ENCODE data around the gene KCNQ5.

GRCh38 chr6:72916906-72917305, 295.0 kb downstream of the KCNQ5 start:
- no peak for TF ChIP-seq POLR2AphosphoS5 (IDR thresholded peaks at IDR 0.05; ENCODE audit: low read depth, low read length)
- TF ChIP-seq REST (IDR thresholded peaks at IDR 0.05; ENCODE audit: low read depth) = no peak
- TF ChIP-seq ZBTB33 (IDR thresholded peaks at IDR 0.05; ENCODE audit: extremely low read depth, insufficient replicate concordance, low read length) = no peak
- TF ChIP-seq EZH2 (IDR thresholded peaks at IDR 0.05) = no peak
- no peak for TF ChIP-seq POLR2A (IDR thresholded peaks at IDR 0.05; ENCODE audit: borderline replicate concordance, extremely low read depth, insufficient read depth, insufficient read length)
- TF ChIP-seq CTCF (IDR thresholded peaks at IDR 0.05 in 2 of 3, conservative IDR thresholded peaks at IDR 0.05 in 1 of 3; ENCODE audit: borderline replicate concordance in 1 of 3, insufficient read depth in 1 of 3, low read depth in 2 of 3, low read length in 2 of 3) = no peak
- TF ChIP-seq SIN3A (IDR thresholded peaks at IDR 0.05; ENCODE audit: low read depth) = no peak
- TF ChIP-seq YY1 (IDR thresholded peaks at IDR 0.05; ENCODE audit: extremely low read depth, insufficient replicate concordance, low read depth, low read length) = no peak

Data from HCT116 (cell line).